ENCODE data around the gene BBS7. TPM values are rescaled to one million over a fixed set of nuclear protein-coding genes. Genes with fewer than 3 reads are reported as not detected.

BBS7 gene
- polyA plus RNA-seq, 2 of the 4 experiments (the other 2 are of a cell fraction): 12.6 to 17.7 TPM

DNA sequence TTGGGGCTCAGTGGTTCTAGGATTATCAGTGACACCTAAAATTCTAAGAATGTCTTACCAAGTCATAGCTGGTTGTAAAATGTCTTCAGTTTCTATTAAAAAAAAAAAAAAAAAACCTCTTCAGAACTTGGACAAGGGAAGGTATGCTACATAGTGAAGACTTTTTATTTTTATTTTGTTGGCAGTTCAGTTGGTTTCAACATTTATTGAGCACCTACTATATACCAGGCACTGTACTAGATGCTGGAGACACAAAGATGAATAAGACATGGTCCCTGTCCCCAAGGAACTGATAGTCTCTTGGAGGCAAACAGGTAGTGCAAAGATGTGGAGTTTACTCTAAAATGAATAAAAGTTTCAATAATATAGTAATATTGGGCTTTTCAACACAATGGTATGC, 8.9 kb upstream of the BBS7 start:
- ATAC-seq: no peak
- TF ChIP-seq SMC3 (IDR thresholded peaks at IDR 0.05) (no peak), CBX2 (IDR thresholded peaks at IDR 0.05; ENCODE audit: borderline replicate concordance, low read depth) (no peak), RAD21 (conservative IDR thresholded peaks at IDR 0.05 in 1 of 2, IDR thresholded peaks at IDR 0.05 in 1 of 2) (no peak), E2F6 (IDR thresholded peaks at IDR 0.05; ENCODE audit: borderline replicate concordance, low read depth) (no peak), MAFK (IDR thresholded peaks at IDR 0.05; ENCODE audit: partially characterized antibody) (no peak), ZNF302 (CRISPR knock-in tag; IDR thresholded peaks at IDR 0.05) (no peak), EP300 (IDR thresholded peaks at IDR 0.05) (no peak), BHLHE40 (IDR thresholded peaks at IDR 0.05; ENCODE audit: low read depth, low read length) (no peak), ZC3H11A (IDR thresholded peaks at IDR 0.05) (no peak), FOXS1 (CRISPR knock-in tag; IDR thresholded peaks at IDR 0.05) (no peak), PBX3 (IDR thresholded peaks at IDR 0.05) (no peak), NFE2L2 (conservative IDR thresholded peaks at IDR 0.05; ENCODE audit: low read length) (no peak), ZFP36 (IDR thresholded peaks at IDR 0.05; ENCODE audit: borderline replicate concordance, partially characterized antibody) (no peak), RCOR1 (IDR thresholded peaks at IDR 0.05; ENCODE audit: low read depth, low read length) (no peak), JUN (IDR thresholded peaks at IDR 0.05) (no peak), CBX8 (IDR thresholded peaks at IDR 0.05) (no peak), TP53 (CRISPR knock-in tag; IDR thresholded peaks at IDR 0.05) (no peak)
- TF ChIP-seq, protein P1, sequence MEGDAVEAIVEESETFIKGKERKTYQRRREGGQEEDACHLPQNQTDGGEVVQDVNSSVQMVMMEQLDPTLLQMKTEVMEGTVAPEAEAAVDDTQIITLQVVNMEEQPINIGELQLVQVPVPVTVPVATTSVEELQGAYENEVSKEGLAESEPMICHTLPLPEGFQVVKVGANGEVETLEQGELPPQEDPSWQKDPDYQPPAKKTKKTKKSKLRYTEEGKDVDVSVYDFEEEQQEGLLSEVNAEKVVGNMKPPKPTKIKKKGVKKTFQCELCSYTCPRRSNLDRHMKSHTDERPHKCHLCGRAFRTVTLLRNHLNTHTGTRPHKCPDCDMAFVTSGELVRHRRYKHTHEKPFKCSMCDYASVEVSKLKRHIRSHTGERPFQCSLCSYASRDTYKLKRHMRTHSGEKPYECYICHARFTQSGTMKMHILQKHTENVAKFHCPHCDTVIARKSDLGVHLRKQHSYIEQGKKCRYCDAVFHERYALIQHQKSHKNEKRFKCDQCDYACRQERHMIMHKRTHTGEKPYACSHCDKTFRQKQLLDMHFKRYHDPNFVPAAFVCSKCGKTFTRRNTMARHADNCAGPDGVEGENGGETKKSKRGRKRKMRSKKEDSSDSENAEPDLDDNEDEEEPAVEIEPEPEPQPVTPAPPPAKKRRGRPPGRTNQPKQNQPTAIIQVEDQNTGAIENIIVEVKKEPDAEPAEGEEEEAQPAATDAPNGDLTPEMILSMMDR (IDR thresholded peaks at IDR 0.05): no peak
- no peak overlapping the region for H3K27ac ChIP-seq
- H3K4me2 ChIP-seq: no peak overlapping the region
- ChIA-PET CTCF (interaction anchor here (0.7 to 1.2 kb wide), 2 partner anchors 21 to 1099 kb away, joined by 3 read pairs; no protein-coding TSS in a partner anchor), POLR2A (no interaction called here)
- H3K4me1 ChIP-seq: no peaks in the 10 kb centered on the region
- H3K9me3 ChIP-seq: no peaks in the 10 kb centered on the region
- no peak for DNase-seq (ENCODE audit: low read depth in 1 of 2, low spot score in 1 of 2)
- H3K4me3 ChIP-seq: no peak overlapping the region
- FAIRE-seq: no peak

DNA sequence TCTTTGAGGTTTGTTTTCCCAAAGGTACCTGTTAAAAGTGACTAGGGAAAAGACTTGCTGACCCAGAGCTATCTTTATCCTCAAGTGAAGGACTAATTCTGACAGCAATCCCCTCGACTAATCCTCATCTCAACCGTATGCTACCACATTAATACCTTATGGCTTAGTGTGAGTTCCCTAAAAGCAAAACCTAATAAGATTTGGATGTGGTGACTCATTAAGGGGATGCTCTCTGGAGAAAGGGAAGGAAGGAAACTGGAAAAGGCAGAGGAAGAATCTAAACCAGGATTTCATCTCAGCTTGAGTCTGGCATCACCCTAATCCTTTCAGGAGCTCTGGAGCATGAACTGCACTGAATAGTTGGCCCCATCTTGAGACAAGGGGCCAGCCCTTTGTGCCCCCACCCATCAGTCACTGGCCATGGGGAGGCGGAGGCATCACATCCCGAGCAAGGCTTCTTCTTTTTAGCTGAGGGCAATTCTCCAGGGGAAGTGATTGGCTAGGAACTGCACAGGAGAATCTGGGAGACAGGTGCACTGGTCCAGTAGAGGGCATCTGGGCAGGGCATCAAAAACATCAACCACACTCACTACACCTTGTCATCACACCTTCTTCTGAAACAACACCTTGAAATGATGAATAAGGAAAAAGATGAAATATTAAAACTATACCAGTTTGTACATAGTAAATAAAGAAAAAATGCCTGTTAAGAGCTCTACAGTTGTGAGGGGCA, 6.9 kb upstream of the BBS7 start:
- DNase-seq (ENCODE audit: low read depth in 1 of 2, low spot score in 1 of 2) (no peak), ATAC-seq (peak in 1 of 2 experiments; percentile 34; a peak in 2 of 6 replicates), FAIRE-seq (no peak)
- TF ChIP-seq CBX8 (IDR thresholded peaks at IDR 0.05): no peak
- TF ChIP-seq MAFK (IDR thresholded peaks at IDR 0.05; ENCODE audit: partially characterized antibody): no peak
- no peak for TF ChIP-seq ESRRA (IDR thresholded peaks at IDR 0.05; ENCODE audit: borderline replicate concordance, low read length)
- TF ChIP-seq POLR2A (IDR thresholded peaks at IDR 0.05; ENCODE audit: low read length): no peak
- TF ChIP-seq CBX2 (IDR thresholded peaks at IDR 0.05; ENCODE audit: borderline replicate concordance, low read depth): no peak
- no peak for TF ChIP-seq HOXA7 (CRISPR knock-in tag; IDR thresholded peaks at IDR 0.05)
- no peak for TF ChIP-seq MAZ (IDR thresholded peaks at IDR 0.05; ENCODE audit: borderline replicate concordance, low read depth, low read length)
- no peak for TF ChIP-seq RNF2 (IDR thresholded peaks at IDR 0.05; ENCODE audit: borderline replicate concordance, low read depth)
- no peak for TF ChIP-seq FOXS1 (CRISPR knock-in tag; IDR thresholded peaks at IDR 0.05)
- TF ChIP-seq BHLHE40 (IDR thresholded peaks at IDR 0.05; ENCODE audit: low read depth, low read length): no peak
- TF ChIP-seq ZC3H11A (IDR thresholded peaks at IDR 0.05): no peak
- no peak for TF ChIP-seq RCOR1 (IDR thresholded peaks at IDR 0.05; ENCODE audit: low read depth, low read length)
- TF ChIP-seq PBX3 (IDR thresholded peaks at IDR 0.05): no peak
- TF ChIP-seq TP53 (CRISPR knock-in tag; IDR thresholded peaks at IDR 0.05): no peak
- TF ChIP-seq CHD4 (IDR thresholded peaks at IDR 0.05; ENCODE audit: borderline replicate concordance): no peak
- TF ChIP-seq CEBPB (IDR thresholded peaks at IDR 0.05): no peak
- TF ChIP-seq FOSL2 (IDR thresholded peaks at IDR 0.05): no peak
- TF ChIP-seq FOSL2 (CRISPR knock-in tag; IDR thresholded peaks at IDR 0.05): no peak
- no peak for TF ChIP-seq RAD21 (conservative IDR thresholded peaks at IDR 0.05 in 1 of 2, IDR thresholded peaks at IDR 0.05 in 1 of 2)
- TF ChIP-seq HMGXB4 (CRISPR knock-in tag; IDR thresholded peaks at IDR 0.05; ENCODE audit: borderline replicate concordance): no peak
- TF ChIP-seq USF2 (IDR thresholded peaks at IDR 0.05): no peak
- WGBS (ENCODE audit: missing lambda C conversion rate): 25% methylated on average over 4 of the region's 4 CpGs
- CTCF ChIA-PET: no interaction called here
- Histone ChIP-seq H3K4me3 (no peak overlapping the region), H3K9me3 (no peaks in the 10 kb centered on the region), H3K4me1 (no peaks in the 10 kb centered on the region), H3K4me2 (no peak overlapping the region), H3K27ac (no peak overlapping the region)
- POLR2A ChIA-PET: no interaction called here
